Spleen (tissue), 11 donors: ENCODE results near the gene NUBP2. TPM values are rescaled to one million over a fixed set of nuclear protein-coding genes. Genes with fewer than 3 reads are reported as not detected.
A peak's percentile ranks its signal among the peaks of the same experiment; 100 is the strongest.

Source experiments
- DNase-seq: peaks from one replicate; pipeline ENCODE4 v3.0.0-alpha.2; 2020
- H3K27ac ChIP-seq, 8 donors: fragments of 200-600 bp; sonication (generic) in 7 of 8; 1 replicate in 4 of 8; 2 replicates in 4 of 8; pipeline versions ENCODE4 v1.5.0 to v1.8.0; 2016 to 2021; ENCODE audit warnings: inconsistent platforms in 4 of 8, mild to moderate bottlenecking in 4 of 8, moderate library complexity in 1 of 8
- H3K27me3 ChIP-seq, 7 donors: fragments of 200-600 bp; sonication (generic) in 6 of 7; replicated peaks in 1 of 7; 1 replicate in 4 of 7; 2 replicates in 3 of 7; pipeline versions ENCODE4 v1.5.0 to v1.8.0; 2016 to 2021; ENCODE audit warnings: inconsistent platforms in 3 of 7, mild to moderate bottlenecking in 1 of 7
- H3K36me3 ChIP-seq, 6 donors: fragments of 200-600 bp; sonication (generic) in 5 of 6; 1 replicate in 4 of 6; 2 replicates in 2 of 6; pipeline versions ENCODE4 v1.5.0 to v1.8.0; 2016 to 2021; ENCODE audit warnings: inconsistent platforms in 2 of 6
- H3K4me1 ChIP-seq, 6 donors: fragments of 200-600 bp; sonication (generic) in 5 of 6; 1 replicate in 3 of 6; 2 replicates in 3 of 6; pipeline versions ENCODE4 v1.5.0 to v1.8.0; 2016 to 2021; ENCODE audit warnings: inconsistent platforms in 3 of 6
- H3K4me3 ChIP-seq, 8 donors: fragments of 200-600 bp; sonication (generic) in 7 of 8; 1 replicate in 4 of 8; 2 replicates in 4 of 8; pipeline versions ENCODE4 v1.5.0 to v1.8.0; 2016 to 2021; ENCODE audit warnings: inconsistent platforms in 4 of 8, mild to moderate bottlenecking in 4 of 8, moderate library complexity in 2 of 8
- H3K9me3 ChIP-seq, 8 donors: fragments of 200-600 bp; sonication (generic) in 7 of 8; 1 replicate in 4 of 8; 2 replicates in 4 of 8; pipeline versions ENCODE4 v1.5.0 to v1.8.0; 2016 to 2021; ENCODE audit warnings: inconsistent platforms in 4 of 8
- CTCF ChIP-seq, 11 experiments: fragments of 200-600 bp in 7 of 11; fragments of 450-650 bp in 4 of 11; sonication (generic) in 4 of 11; IDR thresholded peaks in 8 of 11; conservative IDR thresholded peaks in 3 of 11; 1 replicate in 7 of 11; 2 replicates in 4 of 11; pipeline versions ENCODE4 v1.4.0 to v1.8.0; 2016 to 2021; ENCODE audit warnings: antibody characterized with exemption in 11 of 11, inconsistent platforms in 4 of 11, mild to moderate bottlenecking in 1 of 11
- POLR2A ChIP-seq, 3 donors: fragments of 450-650 bp; IDR thresholded peaks; one replicate each; pipeline ENCODE4 v1.5.1; 2017; ENCODE audit warnings: antibody characterized with exemption in 3 of 3, mild to moderate bottlenecking in 1 of 3
- POLR2AphosphoS5 ChIP-seq, 3 donors: sonication (generic); formaldehyde crosslinking; IDR thresholded peaks; one replicate each; pipeline ENCODE4 v1.5.1; 2017; ENCODE audit warnings: antibody characterized with exemption in 3 of 3
- WGBS, 5 donors: extraction: QIAGEN DNeasy Blood & Tissue Kit in 3 of 5; methylation state at CpG; one replicate each; pipeline versions ENCODE4 v1.1.5 to v1.1.7; 2013 to 2018; 5-methylcytosine and 5-hydroxymethylcytosine counted together
- intact Hi-C: fragments of 100-400 bp; cut with DNase I; formaldehyde crosslinking; loops from one replicate; pipeline ENCODE4 v1.15.0; 2023; ENCODE audit warnings: low total_unique reads
- polyA plus RNA-seq, 3 donors: library from polyadenylated mRNA; stranded (reverse); fragments of 200-250 nt; gene quantifications; one replicate each; pipeline ENCODE4 v1.2.1, GENCODE V29; 2013
- total RNA-seq, 7 donors: library from RNA; depleted of rRNA in 3 of 7; stranded (reverse); fragments of >200 nt in 3 of 7; fragmentation: NEBNext Ultra II Directional in 4 of 7; extraction: Animal tissue kit (Norgen Biotek cat#: 25700) in 4 of 7; gene quantifications; one replicate each; pipeline versions ENCODE4 v1.1.0 to v1.2.1, GENCODE V29; 2016 to 2021
- donor health status: healthy with polysubstance abuse.
- donor health status: DM: no; HTN: no; CAD: no; lungs with moderate emphysema.
- donor health status: DM: no; HTN: no; CAD: no.
- donor health status: Bipolar disorder and iron deficiency.
- donor health status: healthy.
- donor health status: DM: no; HTN: no; CAD: no.
- donor health status: DM: yes; HTN: yes; CAD: no.

Gene NUBP2
- total and polyA plus RNA-seq, 10 donors, result 37.5 to 103 (median 57.3) TPM

GRCh38 chr16:1790611-1791255 is 8.0 kb downstream of the NUBP2 start:
- Histone ChIP-seq H3K9me3 (no peaks in the 10 kb centered on the region), H3K27me3 (no peaks in the 10 kb centered on the region), H3K4me1 (peaks cover 0 to 15% (median 5%) of the 10 kb centered on the region in 6 donors), H3K36me3 (peaks cover 0 to 71% (median 55%) of the 10 kb centered on the region in 6 donors), H3K4me3 (no peak overlapping the region), H3K27ac (no peak overlapping the region)
- no peak for TF ChIP-seq CTCF (IDR thresholded peaks at IDR 0.05 in 8 of 11, conservative IDR thresholded peaks at IDR 0.05 in 3 of 11)
- no peak for TF ChIP-seq POLR2AphosphoS5 (IDR thresholded peaks at IDR 0.05)
- TF ChIP-seq POLR2A (IDR thresholded peaks at IDR 0.05), result no peak
- intact Hi-C loops, result no loop called here
- 89 to 94% (median 94%) methylated on average over 35 to 44 of the region's 44 CpGs for WGBS, 5 donors
- peak; percentile 67 for DNase-seq

DNA sequence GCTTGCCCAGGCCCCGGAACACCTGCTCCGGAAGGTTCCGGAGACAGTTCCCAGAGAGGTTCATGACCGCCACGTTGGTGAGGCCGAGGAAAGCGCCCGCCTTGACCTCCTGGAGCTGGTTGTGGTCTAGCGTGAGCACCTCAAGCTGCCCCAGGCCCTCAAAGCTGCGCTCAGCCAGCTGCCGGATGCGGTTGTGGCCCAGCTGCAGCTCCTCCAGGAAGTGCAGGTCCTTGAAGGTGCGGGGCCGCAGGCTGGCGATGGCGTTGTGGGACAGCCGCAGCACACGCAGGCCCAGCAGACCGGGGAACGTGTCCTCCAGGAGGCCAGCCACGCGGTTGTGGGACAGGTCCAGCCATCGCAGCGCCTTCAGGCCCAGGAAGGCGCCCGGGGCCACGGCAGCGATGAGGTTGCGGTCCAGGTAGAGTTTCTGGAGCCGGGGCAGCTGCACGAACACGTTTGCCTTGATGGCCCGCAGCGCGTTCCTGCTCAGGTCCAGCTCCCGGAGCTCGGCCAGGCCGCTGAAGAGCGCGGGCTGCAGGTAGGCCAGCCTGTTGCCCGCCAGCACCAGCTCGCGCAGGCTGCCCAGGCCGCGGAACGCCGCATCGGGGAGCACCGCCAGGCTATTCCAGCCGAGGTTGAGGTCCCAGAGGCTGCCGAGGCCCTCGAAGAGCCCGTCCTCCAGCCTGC is 8.6 kb downstream of the NUBP2 start:
- WGBS, 5 donors, result 92 to 96% (median 95%) methylated on average over 35 to 53 of the region's 53 CpGs
- DNase-seq, result peak; percentile 64
- no peaks in the 10 kb centered on the region for H3K9me3 ChIP-seq
- H3K4me3 ChIP-seq, result no peak overlapping the region
- TF ChIP-seq CTCF (IDR thresholded peaks at IDR 0.05 in 8 of 11, conservative IDR thresholded peaks at IDR 0.05 in 3 of 11) (no peak), POLR2A (IDR thresholded peaks at IDR 0.05) (no peak), POLR2AphosphoS5 (IDR thresholded peaks at IDR 0.05) (no peak)
- peaks cover 0 to 10% (median 2%) of the 10 kb centered on the region in 6 donors for H3K4me1 ChIP-seq
- intact Hi-C loops, result no loop called here
- H3K36me3 ChIP-seq, result peaks cover 0 to 65% (median 53%) of the 10 kb centered on the region in 6 donors
- no peak overlapping the region for H3K27ac ChIP-seq
- no peaks in the 10 kb centered on the region for H3K27me3 ChIP-seq

DNA sequence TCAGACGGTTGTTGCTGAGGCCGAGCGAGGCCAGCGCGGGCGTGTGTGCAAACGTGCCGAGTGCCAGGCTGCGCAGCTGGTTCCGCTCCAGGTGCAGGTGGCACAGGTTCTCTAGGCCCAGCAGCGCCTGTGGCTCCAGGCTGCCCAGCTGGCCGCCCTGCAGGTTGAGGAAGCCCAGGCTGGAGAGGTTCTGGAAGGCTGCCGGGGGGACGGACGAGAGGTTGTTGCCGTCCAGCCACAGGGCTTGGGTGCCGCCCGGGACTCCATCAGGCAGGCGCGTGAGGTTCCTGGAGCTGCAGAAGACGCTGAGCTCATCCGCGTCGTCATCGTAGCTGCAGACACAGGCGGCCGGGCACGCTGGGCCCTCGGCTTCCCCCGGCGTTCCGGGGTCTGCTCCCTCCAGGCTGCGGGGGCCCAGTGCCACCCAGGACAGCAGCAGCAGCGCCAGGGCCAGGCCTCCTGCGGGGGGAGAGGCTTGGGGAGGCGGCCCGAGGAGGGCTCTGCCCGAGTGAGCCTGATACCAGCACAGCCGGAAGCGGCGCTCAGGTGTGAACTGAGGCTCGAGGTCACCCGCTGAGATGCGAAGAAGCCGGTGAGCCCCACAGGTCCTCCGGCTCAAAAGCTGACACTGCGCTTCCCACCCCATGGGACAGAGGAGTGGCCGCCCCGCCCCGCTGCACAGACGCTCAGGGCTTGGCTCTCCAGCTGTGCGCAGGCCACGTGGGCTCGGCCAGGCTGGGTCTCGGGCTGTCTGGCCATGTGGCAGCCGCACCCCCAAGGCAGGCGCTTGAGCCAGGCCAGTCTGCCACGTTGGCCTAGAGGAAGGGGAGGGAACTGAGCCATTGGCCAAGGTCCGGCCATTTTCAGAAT is 9.4 kb downstream of the NUBP2 start:
- peaks cover 0 to 57% (median 45%) of the 10 kb centered on the region in 6 donors for H3K36me3 ChIP-seq
- DNase-seq, result peak; percentile 65
- WGBS, 5 donors, result 90 to 94% (median 92%) methylated on average over 37 to 59 of the region's 59 CpGs

More for the DNA sequence above, 9.4 kb downstream of the NUBP2 start:
- peaks cover 0 to 2% (median 0%) of the 10 kb centered on the region in 6 donors for H3K4me1 ChIP-seq
- H3K9me3 ChIP-seq, result peaks cover 0 to 5% (median 2%) of the 10 kb centered on the region in 8 donors
- no peak overlapping the region for H3K27ac ChIP-seq
- H3K4me3 ChIP-seq, result no peak overlapping the region
- H3K27me3 ChIP-seq, result no peaks in the 10 kb centered on the region
- intact Hi-C loops, result no loop called here
- no peak for TF ChIP-seq CTCF (IDR thresholded peaks at IDR 0.05 in 8 of 11, conservative IDR thresholded peaks at IDR 0.05 in 3 of 11)
- TF ChIP-seq POLR2A (IDR thresholded peaks at IDR 0.05), result no peak
- TF ChIP-seq POLR2AphosphoS5 (IDR thresholded peaks at IDR 0.05), result no peak
